Esophagus muscularis mucosa (tissue), 4 donors: ENCODE data around the gene ALPK3. TPM values are rescaled to one million over a fixed set of nuclear protein-coding genes. Genes with fewer than 3 reads are reported as not detected.

Experiments
- DNase-seq: peaks from one replicate; pipeline ENCODE4 v3.0.0-alpha.2; 2017; ENCODE audit errors: extremely low spot score
- H3K27ac ChIP-seq, 4 donors: fragments of 200-600 bp; sonication (generic); replicated peaks in 1 of 4; 1 replicate in 3 of 4; 2 replicates in 1 of 4; pipeline ENCODE4 v1.5.1; 2016 to 2019; ENCODE audit warnings: mild to moderate bottlenecking in 1 of 4
- H3K27me3 ChIP-seq, 4 donors: fragments of 200-600 bp; sonication (generic); one replicate each; pipeline versions ENCODE4 v1.5.1 to v1.6.0; 2016 to 2019
- H3K36me3 ChIP-seq, 4 donors: fragments of 200-600 bp; sonication (generic); one replicate each; pipeline ENCODE4 v1.5.1; 2016 to 2019
- H3K4me1 ChIP-seq, 4 donors: fragments of 200-600 bp; sonication (generic); one replicate each; pipeline ENCODE4 v1.5.1; 2016 to 2019
- H3K4me3 ChIP-seq, 4 donors: fragments of 200-600 bp; sonication (generic); 1 replicate in 2 of 4; 2 replicates in 2 of 4; pipeline ENCODE4 v1.5.1; 2016 to 2019; ENCODE audit warnings: mild to moderate bottlenecking in 4 of 4, moderate library complexity in 1 of 4
- H3K9me3 ChIP-seq, 4 donors: fragments of 200-600 bp; sonication (generic); 1 replicate in 3 of 4; 2 replicates in 1 of 4; pipeline ENCODE4 v1.5.1; 2016 to 2019
- EP300 ChIP-seq: sonication (generic); formaldehyde crosslinking; IDR thresholded peaks from one replicate; pipeline ENCODE4 v1.6.1; 2017; ENCODE audit warnings: antibody characterized with exemption
- POLR2A ChIP-seq: fragments of 450-650 bp; IDR thresholded peaks from one replicate; pipeline ENCODE4 v1.6.1; 2017; ENCODE audit warnings: antibody characterized with exemption, moderate library complexity, mild to moderate bottlenecking, low read depth
- POLR2AphosphoS5 ChIP-seq, 2 donors: sonication (generic); formaldehyde crosslinking; IDR thresholded peaks; one replicate each; pipeline ENCODE4 v1.6.1; 2017; ENCODE audit warnings: antibody characterized with exemption in 2 of 2
- WGBS: methylation state at CpG from one replicate; pipeline ENCODE4 v1.1.5; 2018; 5-methylcytosine and 5-hydroxymethylcytosine counted together
- intact Hi-C: fragments of 100-400 bp; cut with DNase I; formaldehyde crosslinking; loops from one replicate; pipeline ENCODE4 v1.15.1; 2023
- total RNA-seq, 4 donors: library from RNA; depleted of rRNA; stranded (reverse); fragments of >200 nt; gene quantifications; one replicate each; pipeline versions ENCODE4 v1.1.0 to v1.2.1, GENCODE V29; 2016
- TF ChIP-seq, protein P1 (sequence below), 3 experiments: fragments of 200-600 bp in 2 of 3; fragments of 450-650 bp in 1 of 3; sonication (generic) in 2 of 3; IDR thresholded peaks; one replicate each; pipeline ENCODE4 v1.5.1; 2017 to 2019; ENCODE audit warnings: antibody characterized with exemption in 3 of 3, mild to moderate bottlenecking in 2 of 3, moderate library complexity in 1 of 3

Gene ALPK3
- total RNA-seq, 4 donors from 2014 or later, result 9.1 to 21.5 (median 16.2) TPM

DNA sequence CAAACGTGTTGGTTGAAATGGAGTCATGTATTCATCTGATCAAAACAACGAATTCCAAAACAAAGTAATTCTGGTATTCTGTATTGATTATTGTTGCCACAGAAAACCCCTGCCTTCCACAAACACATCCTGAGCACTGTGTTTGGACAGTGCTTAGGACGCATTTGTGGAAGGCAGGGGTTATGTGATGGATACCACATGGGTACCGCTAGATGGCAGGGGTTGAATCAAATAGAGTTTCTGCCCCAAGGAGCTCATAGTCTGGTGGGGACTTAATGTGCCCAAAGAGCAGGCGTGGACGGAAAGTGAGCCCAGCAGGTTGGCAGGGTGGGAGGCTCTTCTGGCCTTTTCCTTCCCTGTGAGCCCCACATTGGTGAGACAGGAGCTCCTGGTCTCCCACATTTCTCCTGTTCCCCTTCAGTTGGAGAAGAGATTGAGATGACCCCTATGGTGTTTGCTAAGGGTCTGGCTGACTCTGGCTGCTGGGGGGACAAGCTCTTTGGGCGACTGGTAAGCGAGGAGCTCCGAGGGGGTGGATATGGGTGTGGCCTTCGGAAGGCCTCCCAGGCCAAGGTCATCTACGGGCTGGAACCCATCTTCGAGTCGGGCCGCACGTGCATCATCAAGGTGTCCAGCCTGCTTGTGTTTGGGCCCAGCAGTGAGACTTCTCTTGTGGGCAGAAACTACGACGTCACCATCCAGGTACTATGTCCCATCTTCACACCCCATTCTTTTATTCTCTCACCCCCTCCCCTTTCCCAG, 45.2 kb downstream of the ALPK3 start:
- no peaks in the 10 kb centered on the region for H3K9me3 ChIP-seq
- H3K27ac ChIP-seq, result no peak overlapping the region
- no peaks in the 10 kb centered on the region for H3K27me3 ChIP-seq
- 97% methylated on average over 13 of the region's 17 CpGs for WGBS
- peaks cover 12 to 18% (median 14%) of the 10 kb centered on the region in 4 donors for H3K4me1 ChIP-seq
- no peak for DNase-seq
- no peak overlapping the region for H3K4me3 ChIP-seq
- intact Hi-C loops, result no loop called here
- TF ChIP-seq POLR2AphosphoS5 (IDR thresholded peaks at IDR 0.05), result no peak
- TF ChIP-seq, protein P1, sequence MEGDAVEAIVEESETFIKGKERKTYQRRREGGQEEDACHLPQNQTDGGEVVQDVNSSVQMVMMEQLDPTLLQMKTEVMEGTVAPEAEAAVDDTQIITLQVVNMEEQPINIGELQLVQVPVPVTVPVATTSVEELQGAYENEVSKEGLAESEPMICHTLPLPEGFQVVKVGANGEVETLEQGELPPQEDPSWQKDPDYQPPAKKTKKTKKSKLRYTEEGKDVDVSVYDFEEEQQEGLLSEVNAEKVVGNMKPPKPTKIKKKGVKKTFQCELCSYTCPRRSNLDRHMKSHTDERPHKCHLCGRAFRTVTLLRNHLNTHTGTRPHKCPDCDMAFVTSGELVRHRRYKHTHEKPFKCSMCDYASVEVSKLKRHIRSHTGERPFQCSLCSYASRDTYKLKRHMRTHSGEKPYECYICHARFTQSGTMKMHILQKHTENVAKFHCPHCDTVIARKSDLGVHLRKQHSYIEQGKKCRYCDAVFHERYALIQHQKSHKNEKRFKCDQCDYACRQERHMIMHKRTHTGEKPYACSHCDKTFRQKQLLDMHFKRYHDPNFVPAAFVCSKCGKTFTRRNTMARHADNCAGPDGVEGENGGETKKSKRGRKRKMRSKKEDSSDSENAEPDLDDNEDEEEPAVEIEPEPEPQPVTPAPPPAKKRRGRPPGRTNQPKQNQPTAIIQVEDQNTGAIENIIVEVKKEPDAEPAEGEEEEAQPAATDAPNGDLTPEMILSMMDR (IDR thresholded peaks at IDR 0.05), result no peak
- TF ChIP-seq EP300, result no peak
- no peak for TF ChIP-seq POLR2A
- peaks cover under 1 to 80% (median 59%) of the 10 kb centered on the region in 4 donors for H3K36me3 ChIP-seq

- Histone ChIP-seq H3K4me1 (peaks cover 12 to 18% (median 14%) of the 10 kb centered on the region in 4 donors), H3K27me3 (no peaks in the 10 kb centered on the region), H3K4me3 (no peak overlapping the region), H3K36me3 (peaks cover 10 to 78% (median 60%) of the 10 kb centered on the region in 4 donors), H3K9me3 (no peaks in the 10 kb centered on the region), H3K27ac (no peak overlapping the region)
- WGBS, result 82% methylated on average over 12 of the region's 13 CpGs
- intact Hi-C loops, result no loop called here
- TF ChIP-seq POLR2AphosphoS5 (IDR thresholded peaks at IDR 0.05), result no peak
- TF ChIP-seq, protein P1 (IDR thresholded peaks at IDR 0.05), result peak in 2 of 3 experiments; percentile 20 to 21
- TF ChIP-seq POLR2A, result no peak
- TF ChIP-seq EP300, result no peak
- no peak for DNase-seq
Measured at GRCh38 chr15:84863565-84864443, 46.6 kb downstream of the ALPK3 start.

GRCh38 chr15:84864444-84864795, 47.3 kb downstream of the ALPK3 start:
- peaks cover 12 to 18% (median 14%) of the 10 kb centered on the region in 4 donors for H3K4me1 ChIP-seq
- TF ChIP-seq, protein P1 (IDR thresholded peaks at IDR 0.05), result no peak
- no peaks in the 10 kb centered on the region for H3K9me3 ChIP-seq
- no peak overlapping the region for H3K27ac ChIP-seq
- DNase-seq, result no peak
- intact Hi-C loops, result no loop called here
- 64% methylated on average over 7 of the region's 7 CpGs for WGBS
- peaks cover 12 to 78% (median 60%) of the 10 kb centered on the region in 4 donors for H3K36me3 ChIP-seq
- H3K4me3 ChIP-seq, result no peak overlapping the region
- H3K27me3 ChIP-seq, result no peaks in the 10 kb centered on the region

- peaks cover 12 to 75% (median 57%) of the 10 kb centered on the region in 4 donors for H3K36me3 ChIP-seq
- H3K9me3 ChIP-seq, result no peaks in the 10 kb centered on the region
- H3K4me1 ChIP-seq, result peaks cover 12 to 18% (median 14%) of the 10 kb centered on the region in 4 donors
- no peak overlapping the region for H3K4me3 ChIP-seq
- no peak for DNase-seq
- TF ChIP-seq, protein P1 (IDR thresholded peaks at IDR 0.05), result no peak
- TF ChIP-seq EP300, result no peak
- TF ChIP-seq POLR2AphosphoS5 (IDR thresholded peaks at IDR 0.05), result no peak
- no peak for TF ChIP-seq POLR2A
- intact Hi-C loops, result no loop called here
- no peaks in the 10 kb centered on the region for H3K27me3 ChIP-seq
- 87% methylated on average over 5 of the region's 5 CpGs for WGBS
- no peak overlapping the region for H3K27ac ChIP-seq
Measured at GRCh38 chr15:84865074-84865569, 48.0 kb downstream of the ALPK3 start.
